ENCODE measurements around the gene IP6K3.

IP6K3 gene

GRCh38 chr6:33696076-33696475 lies 50.6 kb downstream of the IP6K3 start:
- no peak for TF ChIP-seq POLR2AphosphoS5 (IDR thresholded peaks at IDR 0.05; ENCODE audit: low read depth, low read length)
- no peak for TF ChIP-seq FOXP2 (optimal IDR thresholded peaks at IDR 0.05; ENCODE audit: borderline replicate concordance, extremely low read depth, extremely low read length, insufficient read depth)
- TF ChIP-seq SIN3A (IDR thresholded peaks at IDR 0.05; ENCODE audit: borderline replicate concordance, insufficient read depth, low read length), result no peak
- TF ChIP-seq REST (IDR thresholded peaks at IDR 0.05; ENCODE audit: insufficient read depth in 1 of 2, low read depth in 2 of 2, low read length in 2 of 2), result no peak
- no peak for TF ChIP-seq TAF1 (IDR thresholded peaks at IDR 0.05; ENCODE audit: borderline replicate concordance, insufficient read depth, low read length)

GRCh38 chr6:33695451-33695887 lies 51.2 kb downstream of the IP6K3 start:
- no peak for TF ChIP-seq REST (IDR thresholded peaks at IDR 0.05; ENCODE audit: insufficient read depth in 1 of 2, low read depth in 2 of 2, low read length in 2 of 2)

- TF ChIP-seq FOXP2 (optimal IDR thresholded peaks at IDR 0.05; ENCODE audit: borderline replicate concordance, extremely low read depth, extremely low read length, insufficient read depth) (no peak), TAF1 (IDR thresholded peaks at IDR 0.05; ENCODE audit: borderline replicate concordance, insufficient read depth, low read length) (no peak), SIN3A (IDR thresholded peaks at IDR 0.05; ENCODE audit: borderline replicate concordance, insufficient read depth, low read length) (no peak), POLR2AphosphoS5 (IDR thresholded peaks at IDR 0.05; ENCODE audit: low read depth, low read length) (no peak), REST (IDR thresholded peaks at IDR 0.05; ENCODE audit: insufficient read depth in 1 of 2, low read depth in 2 of 2, low read length in 2 of 2) (no peak)
These were observed 51.7 kb downstream of the IP6K3 start for GRCh38 chr6:33694977-33695376.

- TF ChIP-seq REST (IDR thresholded peaks at IDR 0.05; ENCODE audit: insufficient read depth in 1 of 2, low read depth in 2 of 2, low read length in 2 of 2) (no peak), SIN3A (IDR thresholded peaks at IDR 0.05; ENCODE audit: borderline replicate concordance, insufficient read depth, low read length) (no peak), TAF1 (IDR thresholded peaks at IDR 0.05; ENCODE audit: borderline replicate concordance, insufficient read depth, low read length) (no peak; the same call in 1 of the 2 replicates), POLR2AphosphoS5 (IDR thresholded peaks at IDR 0.05; ENCODE audit: low read depth, low read length) (no peak), FOXP2 (optimal IDR thresholded peaks at IDR 0.05; ENCODE audit: borderline replicate concordance, extremely low read depth, extremely low read length, insufficient read depth) (no peak)
These were observed 52.2 kb downstream of the IP6K3 start for GRCh38 chr6:33694401-33694931.

Data from PFSK-1 (cell line).